HEK293 (cell line): ENCODE results near the gene PTPRCAP.

Experiments
- CTCF ChIA-PET: fragments of 350-600 bp; formaldehyde crosslinking; extraction: SDS; loops from one replicate; lab custom pipeline; 2021; ENCODE audit warnings: antibody characterized with exemption; lab: Yijun Ruan, JAX
- POLR2A ChIA-PET: fragments of 300-600 bp; formaldehyde crosslinking; extraction: SDS; loops from one replicate; lab custom pipeline; 2020; ENCODE audit warnings: antibody characterized with exemption, inconsistent platforms; lab: Yijun Ruan, JAX
- H3K27ac ChIP-seq: fragments of 200-500 bp; sonication (Bioruptor generic); 2 replicates; pipeline ENCODE4 v1.5.1; 2014; ENCODE audit warnings: low read depth, low read length, control low read depth, inconsistent platforms; ENCODE audit errors: extremely low read depth
- H3K36me3 ChIP-seq, 2 experiments: fragments of 200-500 bp in 1 of 2; sonication (Bioruptor generic) in 1 of 2; 1 replicate in 1 of 2; 2 replicates in 1 of 2; pipeline ENCODE4 v1.5.1; 2014 to 2017; ENCODE audit warnings: inconsistent platforms in 2 of 2, low read length in 2 of 2; ENCODE audit not compliant: control insufficient read depth in 2 of 2, insufficient read depth in 1 of 2
- H3K4me1 ChIP-seq: fragments of 200-500 bp; sonication (Bioruptor generic); 2 replicates; pipeline ENCODE4 v1.5.1; 2014; ENCODE audit warnings: mild to moderate bottlenecking, low read length, inconsistent platforms; ENCODE audit not compliant: control insufficient read depth, insufficient read depth
- H3K4me3 ChIP-seq: 2 replicates; pipeline ENCODE4 v1.5.1; 2011; ENCODE audit warnings: low read depth, mild to moderate bottlenecking, control low read depth, low read length, moderate library complexity
- H3K9me3 ChIP-seq: fragments of 200-500 bp; sonication (Bioruptor generic); 2 replicates; pipeline ENCODE4 v1.5.1; 2014; ENCODE audit warnings: low read depth, low read length, inconsistent platforms; ENCODE audit not compliant: control insufficient read depth, insufficient read depth
- ZNF341 ChIP-seq: fragments of 450-650 bp; formaldehyde crosslinking; IDR thresholded peaks from 2 replicates; pipeline ENCODE4; 2016; ENCODE audit warnings: low read depth, missing biosample characterization, missing genetic modification characterization
- ZNF433 ChIP-seq: fragments of 450-650 bp; formaldehyde crosslinking; IDR thresholded peaks from 2 replicates; pipeline ENCODE4 v1.5.1; 2016; ENCODE audit warnings: missing biosample characterization, missing genetic modification characterization, low read depth
- ZNF600 ChIP-seq: fragments of 450-650 bp; formaldehyde crosslinking; IDR thresholded peaks from 2 replicates; pipeline ENCODE4 v1.5.1; 2016; ENCODE audit warnings: missing biosample characterization, missing genetic modification characterization
- TF ChIP-seq, protein P1 (sequence below): fragments of 450-650 bp; formaldehyde crosslinking; optimal IDR thresholded peaks from 2 replicates; pipeline ENCODE3; 2016; ENCODE audit warnings: missing biosample characterization, mild to moderate bottlenecking, missing genetic modification characterization
- TF ChIP-seq, protein P2 (sequence below): fragments of 450-650 bp; formaldehyde crosslinking; IDR thresholded peaks from 2 replicates; pipeline ENCODE4 v1.5.1; 2016; ENCODE audit warnings: missing biosample characterization, missing genetic modification characterization
- TF ChIP-seq, protein P3 (sequence below): fragments of 450-650 bp; formaldehyde crosslinking; IDR thresholded peaks from 2 replicates; pipeline ENCODE4; 2016; ENCODE audit warnings: missing biosample characterization, missing genetic modification characterization
- TF ChIP-seq, protein P4 (sequence below): fragments of 450-650 bp; formaldehyde crosslinking; IDR thresholded peaks from 2 replicates; pipeline ENCODE4 v1.5.1; 2016; ENCODE audit warnings: missing biosample characterization, missing genetic modification characterization, borderline replicate concordance
- TF ChIP-seq, protein P5 (sequence below): fragments of 450-650 bp; formaldehyde crosslinking; IDR thresholded peaks from 2 replicates; pipeline ENCODE4 v1.5.1; 2016; ENCODE audit warnings: missing biosample characterization, missing genetic modification characterization
- TF ChIP-seq, protein P6 (sequence below): fragments of 450-650 bp; formaldehyde crosslinking; IDR thresholded peaks from 2 replicates; pipeline ENCODE4 v1.5.1; 2016; ENCODE audit warnings: missing biosample characterization, missing genetic modification characterization, borderline replicate concordance

Gene PTPRCAP

DNA sequence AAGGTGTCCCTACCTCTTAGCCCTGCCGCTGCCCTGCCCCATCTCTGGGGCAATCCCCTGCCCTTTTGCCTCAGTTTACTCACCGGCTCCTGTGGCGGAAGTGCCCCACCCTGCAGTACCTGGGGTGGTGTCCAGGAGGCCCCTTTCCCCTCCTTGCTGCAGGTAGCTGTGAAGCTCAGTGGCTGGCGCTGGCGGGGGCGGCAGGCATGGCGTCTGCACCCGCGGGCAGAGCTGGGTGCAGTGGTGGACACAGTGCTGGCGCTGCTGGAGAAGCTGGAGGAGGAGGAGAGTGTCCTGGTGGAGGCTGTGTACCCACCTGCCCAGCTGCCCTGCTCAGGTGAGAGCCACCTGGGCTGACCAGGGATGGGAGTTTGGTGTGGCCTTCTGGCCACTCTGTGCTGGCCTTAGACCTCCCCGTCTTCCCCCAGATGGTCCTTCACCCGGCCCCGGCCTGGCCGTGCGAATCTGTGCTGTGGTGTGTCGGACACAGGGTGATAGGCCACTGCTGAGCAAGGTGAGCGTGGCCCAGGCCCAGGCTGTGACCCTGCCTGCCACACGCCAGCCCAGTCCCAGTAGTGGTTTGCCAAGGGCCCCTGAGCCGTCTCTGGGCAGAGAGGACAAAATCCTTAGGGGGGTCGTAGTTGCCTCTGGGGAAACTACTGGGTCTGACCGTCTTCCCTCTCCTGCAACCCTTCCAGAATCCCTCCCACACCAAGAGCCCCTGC, 18.0 kb downstream of the PTPRCAP start:
- Histone ChIP-seq H3K4me3 (no peak overlapping the region), H3K4me1 (no peaks in the 10 kb centered on the region; the same call in 1 of the 2 replicates), H3K27ac (no peak overlapping the region), H3K36me3 (no peaks in the 10 kb centered on the region), H3K9me3 (no peaks in the 10 kb centered on the region)
- ChIA-PET CTCF (interaction anchor here (0.6 to 1.9 kb wide), 5 partner anchors 8 to 210 kb away, joined by 3 to 8 read pairs (median 4); partner anchors contain the start of genes NUDT8 and PPP1CA), POLR2A (interaction anchor here (0.7 to 4.4 kb wide), 6 partner anchors 9 to 49 kb away, joined by 3 to 25 read pairs (median 5); partner anchors contain the start of genes CORO1B, PPP1CA and TMEM134)
- TF ChIP-seq ZNF600 (tag by site-specific recombination) (peak; percentile 39; the same call in 1 of the 2 replicates), ZNF433 (tag by site-specific recombination) (no peak)
- TF ChIP-seq, protein P1, sequence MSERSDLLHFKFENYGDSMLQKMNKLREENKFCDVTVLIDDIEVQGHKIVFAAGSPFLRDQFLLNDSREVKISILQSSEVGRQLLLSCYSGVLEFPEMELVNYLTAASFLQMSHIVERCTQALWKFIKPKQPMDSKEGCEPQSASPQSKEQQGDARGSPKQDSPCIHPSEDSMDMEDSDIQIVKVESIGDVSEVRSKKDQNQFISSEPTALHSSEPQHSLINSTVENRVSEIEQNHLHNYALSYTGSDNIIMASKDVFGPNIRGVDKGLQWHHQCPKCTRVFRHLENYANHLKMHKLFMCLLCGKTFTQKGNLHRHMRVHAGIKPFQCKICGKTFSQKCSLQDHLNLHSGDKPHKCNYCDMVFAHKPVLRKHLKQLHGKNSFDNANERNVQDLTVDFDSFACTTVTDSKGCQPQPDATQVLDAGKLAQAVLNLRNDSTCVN (tag by site-specific recombination) = no peak
- TF ChIP-seq, protein P2, sequence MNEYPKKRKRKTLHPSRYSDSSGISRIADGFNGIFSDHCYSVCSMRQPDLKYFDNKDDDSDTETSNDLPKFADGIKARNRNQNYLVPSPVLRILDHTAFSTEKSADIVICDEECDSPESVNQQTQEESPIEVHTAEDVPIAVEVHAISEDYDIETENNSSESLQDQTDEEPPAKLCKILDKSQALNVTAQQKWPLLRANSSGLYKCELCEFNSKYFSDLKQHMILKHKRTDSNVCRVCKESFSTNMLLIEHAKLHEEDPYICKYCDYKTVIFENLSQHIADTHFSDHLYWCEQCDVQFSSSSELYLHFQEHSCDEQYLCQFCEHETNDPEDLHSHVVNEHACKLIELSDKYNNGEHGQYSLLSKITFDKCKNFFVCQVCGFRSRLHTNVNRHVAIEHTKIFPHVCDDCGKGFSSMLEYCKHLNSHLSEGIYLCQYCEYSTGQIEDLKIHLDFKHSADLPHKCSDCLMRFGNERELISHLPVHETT = no peak

DNA sequence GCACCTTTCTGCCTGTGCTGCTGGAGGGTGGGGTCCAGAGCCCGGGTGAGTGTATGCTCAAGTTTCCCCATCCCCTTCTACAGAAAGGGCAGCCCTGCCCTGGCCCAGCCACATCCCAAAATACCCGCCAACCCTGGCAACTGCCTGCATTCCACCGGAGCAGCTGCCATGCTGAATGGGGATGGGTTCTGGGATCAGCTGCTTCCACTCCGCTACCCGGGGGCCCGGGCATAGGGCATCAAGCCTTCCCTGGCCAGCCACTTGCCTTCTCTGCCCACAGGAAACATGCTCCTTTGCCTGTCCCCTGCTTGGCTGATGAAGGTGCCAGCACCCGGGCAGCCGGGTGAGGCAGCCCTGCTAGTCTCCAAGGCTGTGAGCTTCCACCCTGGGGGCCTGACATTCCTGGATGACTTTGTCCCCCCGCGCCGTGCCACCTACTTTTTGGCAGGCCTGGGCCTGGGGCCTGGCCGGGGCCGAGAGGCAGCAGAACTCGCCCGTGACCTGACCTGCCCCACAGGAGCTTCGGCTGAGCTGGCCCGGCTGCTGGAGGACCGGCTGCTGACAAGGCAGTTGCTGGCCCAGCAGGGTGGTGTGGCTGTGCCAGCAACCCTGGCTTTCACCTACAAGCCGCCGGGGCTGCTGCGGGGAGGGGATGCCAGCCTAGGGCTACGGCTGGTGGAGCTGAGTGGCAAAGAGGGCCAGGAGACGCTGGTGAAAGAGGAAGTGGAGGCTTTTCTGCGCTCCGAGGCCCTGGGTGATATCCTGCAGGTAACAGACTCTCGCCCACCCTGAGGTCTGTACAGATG, 18.8 kb downstream of the PTPRCAP start:
- POLR2A ChIA-PET = interaction anchor here (0.7 to 4.4 kb wide), 3 partner anchors 17 to 27 kb away, joined by 5 to 25 read pairs (median 7); partner anchors contain the start of genes CORO1B, PPP1CA and RAD9A
- H3K27ac ChIP-seq = no peak overlapping the region
- H3K9me3 ChIP-seq = no peaks in the 10 kb centered on the region
- CTCF ChIA-PET = interaction anchor here (0.6 to 1.9 kb wide), 3 partner anchors 17 to 196 kb away, joined by 3 to 8 read pairs (median 4); partner anchors contain the start of gene PPP1CA
- TF ChIP-seq, protein P3, sequence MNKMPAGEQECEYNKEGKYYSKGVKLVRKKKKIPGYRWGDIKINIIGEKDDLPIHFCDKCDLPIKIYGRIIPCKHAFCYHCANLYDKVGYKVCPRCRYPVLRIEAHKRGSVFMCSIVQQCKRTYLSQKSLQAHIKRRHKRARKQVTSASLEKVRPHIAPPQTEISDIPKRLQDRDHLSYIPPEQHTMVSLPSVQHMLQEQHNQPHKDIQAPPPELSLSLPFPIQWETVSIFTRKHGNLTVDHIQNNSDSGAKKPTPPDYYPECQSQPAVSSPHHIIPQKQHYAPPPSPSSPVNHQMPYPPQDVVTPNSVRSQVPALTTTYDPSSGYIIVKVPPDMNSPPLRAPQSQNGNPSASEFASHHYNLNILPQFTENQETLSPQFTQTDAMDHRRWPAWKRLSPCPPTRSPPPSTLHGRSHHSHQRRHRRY = no peak
- TF ChIP-seq, protein P4, sequence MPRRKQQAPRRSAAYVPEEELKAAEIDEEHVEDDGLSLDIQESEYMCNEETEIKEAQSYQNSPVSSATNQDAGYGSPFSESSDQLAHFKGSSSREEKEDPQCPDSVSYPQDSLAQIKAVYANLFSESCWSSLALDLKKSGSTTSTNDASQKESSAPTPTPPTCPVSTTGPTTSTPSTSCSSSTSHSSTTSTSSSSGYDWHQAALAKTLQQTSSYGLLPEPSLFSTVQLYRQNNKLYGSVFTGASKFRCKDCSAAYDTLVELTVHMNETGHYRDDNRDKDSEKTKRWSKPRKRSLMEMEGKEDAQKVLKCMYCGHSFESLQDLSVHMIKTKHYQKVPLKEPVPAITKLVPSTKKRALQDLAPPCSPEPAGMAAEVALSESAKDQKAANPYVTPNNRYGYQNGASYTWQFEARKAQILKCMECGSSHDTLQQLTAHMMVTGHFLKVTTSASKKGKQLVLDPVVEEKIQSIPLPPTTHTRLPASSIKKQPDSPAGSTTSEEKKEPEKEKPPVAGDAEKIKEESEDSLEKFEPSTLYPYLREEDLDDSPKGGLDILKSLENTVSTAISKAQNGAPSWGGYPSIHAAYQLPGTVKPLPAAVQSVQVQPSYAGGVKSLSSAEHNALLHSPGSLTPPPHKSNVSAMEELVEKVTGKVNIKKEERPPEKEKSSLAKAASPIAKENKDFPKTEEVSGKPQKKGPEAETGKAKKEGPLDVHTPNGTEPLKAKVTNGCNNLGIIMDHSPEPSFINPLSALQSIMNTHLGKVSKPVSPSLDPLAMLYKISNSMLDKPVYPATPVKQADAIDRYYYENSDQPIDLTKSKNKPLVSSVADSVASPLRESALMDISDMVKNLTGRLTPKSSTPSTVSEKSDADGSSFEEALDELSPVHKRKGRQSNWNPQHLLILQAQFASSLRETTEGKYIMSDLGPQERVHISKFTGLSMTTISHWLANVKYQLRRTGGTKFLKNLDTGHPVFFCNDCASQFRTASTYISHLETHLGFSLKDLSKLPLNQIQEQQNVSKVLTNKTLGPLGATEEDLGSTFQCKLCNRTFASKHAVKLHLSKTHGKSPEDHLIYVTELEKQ = no peak
- TF ChIP-seq, protein P5, sequence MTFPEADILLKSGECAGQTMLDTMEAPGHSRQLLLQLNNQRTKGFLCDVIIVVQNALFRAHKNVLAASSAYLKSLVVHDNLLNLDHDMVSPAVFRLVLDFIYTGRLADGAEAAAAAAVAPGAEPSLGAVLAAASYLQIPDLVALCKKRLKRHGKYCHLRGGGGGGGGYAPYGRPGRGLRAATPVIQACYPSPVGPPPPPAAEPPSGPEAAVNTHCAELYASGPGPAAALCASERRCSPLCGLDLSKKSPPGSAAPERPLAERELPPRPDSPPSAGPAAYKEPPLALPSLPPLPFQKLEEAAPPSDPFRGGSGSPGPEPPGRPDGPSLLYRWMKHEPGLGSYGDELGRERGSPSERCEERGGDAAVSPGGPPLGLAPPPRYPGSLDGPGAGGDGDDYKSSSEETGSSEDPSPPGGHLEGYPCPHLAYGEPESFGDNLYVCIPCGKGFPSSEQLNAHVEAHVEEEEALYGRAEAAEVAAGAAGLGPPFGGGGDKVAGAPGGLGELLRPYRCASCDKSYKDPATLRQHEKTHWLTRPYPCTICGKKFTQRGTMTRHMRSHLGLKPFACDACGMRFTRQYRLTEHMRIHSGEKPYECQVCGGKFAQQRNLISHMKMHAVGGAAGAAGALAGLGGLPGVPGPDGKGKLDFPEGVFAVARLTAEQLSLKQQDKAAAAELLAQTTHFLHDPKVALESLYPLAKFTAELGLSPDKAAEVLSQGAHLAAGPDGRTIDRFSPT (tag by site-specific recombination) = 0 out of 2 replicates have a peak, but pooled peaks have one; percentile 39
- TF ChIP-seq, protein P6, sequence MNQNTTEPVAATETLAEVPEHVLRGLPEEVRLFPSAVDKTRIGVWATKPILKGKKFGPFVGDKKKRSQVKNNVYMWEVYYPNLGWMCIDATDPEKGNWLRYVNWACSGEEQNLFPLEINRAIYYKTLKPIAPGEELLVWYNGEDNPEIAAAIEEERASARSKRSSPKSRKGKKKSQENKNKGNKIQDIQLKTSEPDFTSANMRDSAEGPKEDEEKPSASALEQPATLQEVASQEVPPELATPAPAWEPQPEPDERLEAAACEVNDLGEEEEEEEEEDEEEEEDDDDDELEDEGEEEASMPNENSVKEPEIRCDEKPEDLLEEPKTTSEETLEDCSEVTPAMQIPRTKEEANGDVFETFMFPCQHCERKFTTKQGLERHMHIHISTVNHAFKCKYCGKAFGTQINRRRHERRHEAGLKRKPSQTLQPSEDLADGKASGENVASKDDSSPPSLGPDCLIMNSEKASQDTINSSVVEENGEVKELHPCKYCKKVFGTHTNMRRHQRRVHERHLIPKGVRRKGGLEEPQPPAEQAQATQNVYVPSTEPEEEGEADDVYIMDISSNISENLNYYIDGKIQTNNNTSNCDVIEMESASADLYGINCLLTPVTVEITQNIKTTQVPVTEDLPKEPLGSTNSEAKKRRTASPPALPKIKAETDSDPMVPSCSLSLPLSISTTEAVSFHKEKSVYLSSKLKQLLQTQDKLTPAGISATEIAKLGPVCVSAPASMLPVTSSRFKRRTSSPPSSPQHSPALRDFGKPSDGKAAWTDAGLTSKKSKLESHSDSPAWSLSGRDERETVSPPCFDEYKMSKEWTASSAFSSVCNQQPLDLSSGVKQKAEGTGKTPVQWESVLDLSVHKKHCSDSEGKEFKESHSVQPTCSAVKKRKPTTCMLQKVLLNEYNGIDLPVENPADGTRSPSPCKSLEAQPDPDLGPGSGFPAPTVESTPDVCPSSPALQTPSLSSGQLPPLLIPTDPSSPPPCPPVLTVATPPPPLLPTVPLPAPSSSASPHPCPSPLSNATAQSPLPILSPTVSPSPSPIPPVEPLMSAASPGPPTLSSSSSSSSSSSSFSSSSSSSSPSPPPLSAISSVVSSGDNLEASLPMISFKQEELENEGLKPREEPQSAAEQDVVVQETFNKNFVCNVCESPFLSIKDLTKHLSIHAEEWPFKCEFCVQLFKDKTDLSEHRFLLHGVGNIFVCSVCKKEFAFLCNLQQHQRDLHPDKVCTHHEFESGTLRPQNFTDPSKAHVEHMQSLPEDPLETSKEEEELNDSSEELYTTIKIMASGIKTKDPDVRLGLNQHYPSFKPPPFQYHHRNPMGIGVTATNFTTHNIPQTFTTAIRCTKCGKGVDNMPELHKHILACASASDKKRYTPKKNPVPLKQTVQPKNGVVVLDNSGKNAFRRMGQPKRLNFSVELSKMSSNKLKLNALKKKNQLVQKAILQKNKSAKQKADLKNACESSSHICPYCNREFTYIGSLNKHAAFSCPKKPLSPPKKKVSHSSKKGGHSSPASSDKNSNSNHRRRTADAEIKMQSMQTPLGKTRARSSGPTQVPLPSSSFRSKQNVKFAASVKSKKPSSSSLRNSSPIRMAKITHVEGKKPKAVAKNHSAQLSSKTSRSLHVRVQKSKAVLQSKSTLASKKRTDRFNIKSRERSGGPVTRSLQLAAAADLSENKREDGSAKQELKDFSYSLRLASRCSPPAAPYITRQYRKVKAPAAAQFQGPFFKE = no peak
- peak; percentile 86 for TF ChIP-seq ZNF341 (tag by site-specific recombination)
- TF ChIP-seq, all 188 proteins: peak for 2
- no peaks in the 10 kb centered on the region; the same call in 1 of the 2 replicates for H3K4me1 ChIP-seq
- no peak overlapping the region for H3K4me3 ChIP-seq
- no peaks in the 10 kb centered on the region for H3K36me3 ChIP-seq
